ENCODE data around the gene RWDD4.
"Not testable (repeated sequence)": the region's sequence is repeated elsewhere in the genome, so short reads cannot be mapped to it uniquely, and the experiment has no call there.

RWDD4 gene

DNA sequence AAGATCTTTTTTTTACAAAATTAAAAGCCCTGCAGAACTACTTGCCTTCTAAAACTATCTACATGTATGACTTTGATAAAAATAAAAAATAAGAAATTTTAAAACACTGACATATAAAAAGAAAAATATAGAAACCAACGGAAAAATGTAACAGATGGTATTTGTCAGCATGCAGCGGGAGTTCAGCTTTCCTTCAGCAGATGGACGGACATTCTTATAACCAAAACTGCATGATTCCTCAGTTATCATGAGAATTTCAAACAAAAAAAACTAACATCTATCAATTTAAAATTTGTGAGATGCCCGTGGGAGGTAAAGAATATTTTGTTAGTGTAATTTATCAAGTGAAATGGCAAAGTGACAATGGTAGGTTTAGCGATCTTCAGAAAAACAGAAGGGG is 23.2 kb downstream of the RWDD4 start:
- no peak for DNase-seq (ENCODE audit: low read depth)

DNA sequence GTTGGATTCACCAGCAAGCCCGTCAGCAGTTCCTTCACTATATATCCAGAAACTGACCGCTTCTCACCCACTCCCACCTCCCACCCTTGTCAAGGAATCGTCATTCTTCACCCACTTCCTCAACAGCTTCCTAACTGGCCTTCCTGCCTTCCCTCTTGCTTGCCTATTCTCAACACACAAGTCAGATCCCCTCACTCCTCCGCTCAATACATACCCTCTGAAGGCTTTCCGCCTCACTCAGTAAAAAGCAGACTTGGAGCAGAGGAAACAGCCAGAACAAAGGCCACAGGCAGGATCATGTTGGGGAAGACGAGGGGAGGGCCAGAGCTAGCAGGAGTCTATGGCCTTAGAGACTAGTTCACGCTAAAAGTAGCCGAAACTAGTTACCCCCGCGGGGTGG is 23.7 kb downstream of the RWDD4 start:
- no peak for DNase-seq (ENCODE audit: low read depth)

DNA sequence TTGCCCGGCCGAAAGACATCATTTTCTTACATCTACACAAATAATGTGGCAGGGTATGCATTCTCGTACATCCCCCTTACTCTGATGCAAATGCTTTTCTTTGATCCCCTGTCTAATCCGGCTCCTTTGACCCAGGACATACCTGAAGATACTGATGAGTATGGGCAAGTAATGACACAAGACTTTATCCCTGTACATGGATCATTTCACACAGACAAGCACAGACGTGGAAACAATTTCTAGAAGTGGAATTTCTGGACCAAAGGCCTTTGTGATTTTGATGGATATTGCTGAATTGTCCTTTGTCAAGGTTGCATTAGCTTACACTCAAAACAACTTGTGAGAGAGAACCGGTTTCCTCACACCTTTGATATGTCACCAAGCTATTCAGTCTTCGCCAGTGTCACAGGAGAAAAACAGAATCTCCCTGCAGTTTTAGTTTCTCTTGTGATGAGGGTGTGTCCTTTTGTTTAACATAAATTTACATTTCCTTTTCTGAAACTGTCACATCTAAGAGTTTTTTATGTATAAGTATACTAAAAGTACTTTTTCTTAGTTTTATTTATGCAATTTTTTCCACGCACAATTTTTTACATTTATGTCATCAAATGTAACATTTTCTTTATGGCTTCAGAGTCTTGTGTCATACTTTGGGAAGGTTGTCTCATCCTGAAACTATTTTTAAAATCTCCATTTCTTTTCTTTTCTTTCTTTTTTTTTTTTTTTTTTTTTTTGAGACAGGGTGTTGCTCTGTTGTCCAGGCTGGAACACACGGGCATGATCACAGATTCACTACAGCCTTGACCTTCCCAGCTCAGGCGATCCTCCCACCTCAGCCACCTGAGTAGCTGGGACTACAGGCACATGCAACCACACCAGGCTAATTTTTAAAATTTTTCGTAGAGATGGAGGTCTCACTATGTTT is 25.2 kb downstream of the RWDD4 start:
- no peak for DNase-seq (ENCODE audit: low read depth)

DNA sequence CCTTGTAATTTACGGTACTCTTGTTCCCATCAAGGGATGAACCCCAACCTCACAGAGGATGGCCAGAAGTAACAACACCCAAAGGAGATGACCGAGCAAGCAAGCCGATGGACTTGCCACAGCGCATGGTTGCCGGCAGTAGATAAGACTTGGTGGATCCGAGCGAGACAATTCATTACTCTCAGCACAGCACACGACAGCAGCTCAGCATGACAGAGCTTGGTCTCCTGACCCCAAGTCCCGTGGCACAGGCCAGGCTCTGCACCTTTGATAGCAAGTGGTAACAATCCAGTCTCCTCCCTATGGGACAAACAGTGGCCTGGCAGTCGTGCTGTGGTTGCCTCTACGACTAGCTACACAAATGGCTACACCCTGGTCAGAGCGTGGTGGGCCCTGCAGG is 26.3 kb downstream of the RWDD4 start:
- DNase-seq (ENCODE audit: low read depth) = no peak

DNA sequence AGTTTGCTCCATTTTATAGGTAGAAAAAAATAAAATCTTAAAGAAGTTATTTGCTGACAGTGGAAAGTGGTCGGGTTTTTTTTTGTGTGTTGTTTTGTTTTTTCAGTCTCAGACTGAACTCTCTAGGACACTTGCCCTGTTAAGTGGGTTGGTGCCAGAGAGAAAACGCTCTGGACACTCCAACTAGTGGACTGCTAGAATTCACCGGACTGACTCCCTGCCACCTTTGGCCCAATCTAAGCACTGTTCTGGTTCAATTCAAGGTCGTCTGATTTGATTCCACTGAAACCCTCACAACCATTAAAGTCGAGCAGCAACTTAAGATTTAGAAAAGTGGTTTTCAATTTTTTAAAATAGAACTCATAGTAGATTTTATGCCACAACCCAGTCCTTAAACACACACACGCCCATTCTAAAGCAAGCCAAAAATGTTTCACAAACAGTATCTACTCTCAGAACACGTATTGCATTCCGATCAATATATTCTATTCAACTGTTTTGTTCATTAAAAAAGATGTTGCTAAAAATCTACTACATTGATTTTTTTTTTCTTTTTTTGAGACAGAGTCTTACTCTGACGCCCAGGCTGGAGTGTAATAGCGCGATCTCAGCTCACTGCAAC is 27.3 kb downstream of the RWDD4 start:
- no peak for DNase-seq (ENCODE audit: low read depth)

DNA sequence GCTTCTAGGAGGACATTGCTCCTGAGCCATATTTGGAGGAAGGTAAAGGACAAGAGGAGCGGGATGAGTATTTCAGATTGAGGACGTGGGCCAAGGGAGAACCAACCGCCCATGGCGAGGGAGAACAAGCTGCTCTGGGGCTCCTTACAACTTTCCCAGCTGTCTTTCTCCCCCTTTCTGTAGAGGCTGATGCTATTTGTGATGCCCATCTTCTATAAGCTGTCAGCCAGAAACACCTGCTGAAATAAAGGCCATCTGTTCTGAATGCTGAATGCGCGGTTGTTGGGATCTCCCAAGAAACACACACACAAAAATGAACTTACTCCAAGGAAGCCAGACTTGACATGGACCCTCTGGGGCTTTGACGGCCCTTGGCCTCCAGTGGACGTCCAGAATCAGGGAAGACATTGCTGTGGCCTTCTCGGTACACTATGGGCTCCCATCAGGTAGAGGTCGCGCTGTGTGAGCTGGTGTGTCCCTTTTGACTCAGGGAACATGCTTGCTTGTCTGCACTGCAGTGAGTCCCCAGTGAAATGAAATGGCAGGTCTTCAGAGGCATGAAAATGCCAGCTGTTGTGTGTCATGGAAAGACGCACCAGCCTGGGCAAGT is 30.9 kb downstream of the RWDD4 start:
- DNase-seq (ENCODE audit: low read depth) = no peak

DNA sequence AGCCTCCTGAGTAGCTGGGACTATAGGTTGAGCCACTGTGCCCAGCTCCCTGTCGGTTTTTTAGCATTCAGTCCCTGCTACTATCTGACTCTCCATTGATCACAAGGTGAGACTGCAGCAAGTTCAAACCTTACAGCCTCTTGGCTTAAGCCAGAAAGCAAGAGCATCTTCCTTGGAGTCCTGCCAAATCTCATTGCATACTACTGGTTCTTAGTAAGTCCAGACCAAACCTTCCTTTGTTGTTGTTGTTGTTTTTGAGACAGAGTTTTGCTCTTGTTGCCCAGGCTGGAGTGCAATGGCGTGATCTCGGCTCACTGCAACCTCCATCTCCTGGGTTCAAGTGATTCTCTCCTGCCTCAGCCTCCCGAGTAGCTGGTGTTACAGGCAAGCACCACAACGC is 31.7 kb downstream of the RWDD4 start:
- DNase-seq (ENCODE audit: low read depth) = not testable (repeated sequence)

DNA sequence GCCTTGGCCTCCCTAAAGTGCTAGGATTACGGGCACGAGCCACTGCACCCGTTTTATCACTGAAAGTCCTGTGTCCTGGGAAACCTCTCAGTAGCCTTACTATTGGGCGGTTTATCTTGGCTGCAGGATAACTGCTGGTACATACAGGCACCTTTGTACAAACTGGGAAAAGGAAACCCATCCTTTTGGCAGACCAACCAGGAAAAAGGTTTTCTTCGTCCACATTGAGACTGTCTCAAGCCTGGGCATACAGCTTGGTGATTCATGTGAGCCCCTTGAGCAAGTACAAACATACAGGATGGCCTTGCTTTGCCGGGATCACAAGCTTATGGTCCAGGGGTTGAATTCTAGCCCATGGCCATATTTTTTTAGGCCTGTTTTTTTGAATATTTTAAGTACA is 32.8 kb downstream of the RWDD4 start:
- DNase-seq (ENCODE audit: low read depth) = no peak

DNA sequence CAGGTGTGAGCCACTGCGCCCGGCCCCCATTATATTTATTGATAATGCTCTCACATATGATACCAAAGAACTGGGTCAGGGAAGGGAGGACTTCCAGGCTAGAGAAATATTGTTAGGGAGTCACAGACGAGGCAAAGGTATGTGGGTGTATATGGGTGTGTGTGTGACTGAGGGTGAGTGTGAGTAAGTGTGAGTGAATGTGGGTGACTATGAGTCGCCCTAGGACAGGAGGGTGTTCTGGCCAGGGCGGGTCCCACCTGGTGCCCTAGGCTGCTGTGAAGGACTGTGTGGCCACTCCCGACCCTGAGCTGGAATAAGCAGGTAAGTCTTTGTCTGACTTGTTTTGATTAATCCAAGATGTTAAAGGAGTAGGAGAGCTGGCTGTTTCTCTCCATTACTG is 34.4 kb downstream of the RWDD4 start:
- DNase-seq (ENCODE audit: low read depth) = no peak

DNA sequence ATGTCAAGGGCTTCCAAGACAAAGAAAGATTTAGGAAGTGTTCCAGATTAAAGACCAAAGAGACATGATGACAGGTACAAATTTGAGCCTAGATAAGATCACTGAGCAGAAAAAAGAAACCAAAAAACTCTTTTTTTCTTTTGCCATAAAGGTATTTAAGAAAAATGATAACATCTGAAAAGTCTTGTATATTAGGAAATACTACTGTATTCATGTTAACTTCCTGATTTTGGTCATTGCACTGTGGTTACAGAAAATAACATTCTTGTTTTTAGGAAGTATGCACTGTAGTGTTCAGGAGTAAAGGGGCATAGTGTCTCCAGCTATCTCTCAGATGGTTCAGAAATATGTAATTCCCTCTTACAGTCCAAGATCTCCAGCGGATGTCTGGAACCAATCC is 37.1 kb downstream of the RWDD4 start:
- DNase-seq (ENCODE audit: low read depth) = no peak

DNA sequence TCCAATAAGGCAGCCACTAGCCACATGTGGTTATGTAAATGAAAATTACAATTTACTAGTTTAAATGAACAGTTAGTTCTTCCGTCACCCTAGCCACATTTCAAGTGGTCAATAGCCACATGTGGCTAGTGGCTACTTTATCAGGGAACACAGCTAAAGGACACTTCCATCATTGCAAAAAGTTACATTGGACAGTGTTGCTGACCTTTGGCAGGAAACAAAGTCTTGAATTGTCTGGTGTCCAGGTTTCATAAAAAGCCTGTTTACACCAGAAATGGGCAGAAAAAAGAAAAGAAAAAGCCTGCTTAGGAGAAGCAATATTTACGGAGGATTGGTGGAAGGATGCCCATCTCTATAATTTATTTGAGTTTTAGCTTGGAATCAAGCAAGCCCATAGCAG is 38.6 kb downstream of the RWDD4 start:
- DNase-seq (ENCODE audit: low read depth) = no peak

DNA sequence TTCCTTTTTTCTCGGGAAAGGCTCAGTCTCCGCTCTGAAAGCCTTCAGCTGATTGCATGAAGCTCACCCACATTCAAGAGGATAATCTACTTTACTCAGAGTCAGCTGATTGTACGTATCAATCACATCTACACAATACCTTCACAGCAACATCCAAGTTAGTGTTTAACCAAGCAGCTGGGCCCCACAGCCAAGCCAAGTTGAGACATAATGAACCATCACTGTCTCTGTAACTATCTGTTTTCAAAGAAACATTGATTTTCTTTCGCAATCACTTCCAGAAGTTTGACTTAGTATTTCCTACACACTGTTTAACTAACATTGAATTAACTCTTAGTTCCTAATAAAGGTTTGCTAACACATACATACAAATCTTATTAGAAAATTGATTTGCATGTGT is 40.3 kb downstream of the RWDD4 start:
- no peak for DNase-seq (ENCODE audit: low read depth)

DNA sequence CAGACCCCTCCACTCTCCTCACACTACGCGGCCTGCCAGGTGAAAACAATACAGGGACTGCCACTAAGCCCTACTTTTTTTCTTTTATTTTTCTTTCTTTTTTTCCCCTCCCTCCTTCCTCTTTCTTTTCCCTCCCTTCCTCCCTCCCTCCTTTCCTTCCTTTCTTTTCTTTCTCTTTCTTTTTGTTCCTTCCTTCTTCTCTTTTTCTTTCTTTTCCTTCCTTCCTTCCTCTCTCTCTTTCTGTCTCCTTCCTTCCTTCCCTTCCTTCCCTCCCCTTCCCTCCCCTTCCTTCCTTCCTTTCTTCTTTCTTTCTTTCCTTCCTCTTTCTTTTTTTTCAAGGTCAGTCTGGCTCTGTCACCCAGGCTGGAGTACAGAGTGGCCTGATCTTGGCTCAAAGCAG is 41.9 kb downstream of the RWDD4 start:
- DNase-seq (ENCODE audit: low read depth) = no peak

DNA sequence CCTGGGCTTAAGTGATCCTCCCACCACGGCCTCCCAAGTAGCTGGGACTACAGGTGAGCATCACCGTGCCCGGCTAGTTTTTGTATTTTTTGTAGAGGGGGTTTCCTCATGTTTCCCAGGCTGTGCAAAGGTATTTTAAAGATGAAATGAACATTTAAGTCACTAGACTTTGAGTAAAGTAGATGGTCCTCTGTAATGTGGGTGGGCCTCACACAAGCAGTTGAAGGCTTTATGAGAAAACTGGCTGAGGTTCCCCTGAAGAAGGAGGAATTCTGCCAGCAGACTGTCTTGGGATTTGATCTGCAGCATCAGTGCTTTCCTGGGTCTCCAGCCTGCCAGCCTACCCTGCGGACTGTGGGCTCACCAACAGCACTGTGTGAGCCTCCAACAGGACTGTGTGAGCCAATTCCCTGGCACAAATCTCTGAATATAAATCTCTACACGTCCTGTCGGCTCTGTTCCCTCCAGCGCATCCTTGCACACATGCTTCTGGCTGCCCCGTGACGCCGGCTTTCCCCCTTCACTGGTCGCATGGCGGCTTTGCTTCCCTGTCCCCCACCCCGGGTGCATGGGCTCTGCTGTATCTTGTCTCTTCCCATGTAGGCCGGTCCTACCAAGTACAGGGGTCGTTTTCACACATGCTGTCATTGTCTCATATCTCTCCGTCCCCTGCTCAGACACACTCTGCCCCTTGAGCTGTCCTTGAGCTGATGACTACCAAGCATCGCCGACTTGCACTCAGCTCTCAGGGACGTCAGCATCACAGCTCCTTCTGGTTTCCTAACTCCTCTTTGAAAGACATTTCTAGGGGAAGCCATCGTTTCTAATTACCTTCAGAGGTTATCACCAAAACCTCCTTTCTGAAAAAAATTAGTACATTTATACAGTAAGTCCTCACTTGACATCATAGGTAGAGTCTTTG is 46.4 kb downstream of the RWDD4 start:
- no peak for DNase-seq (ENCODE audit: low read depth)

DNA sequence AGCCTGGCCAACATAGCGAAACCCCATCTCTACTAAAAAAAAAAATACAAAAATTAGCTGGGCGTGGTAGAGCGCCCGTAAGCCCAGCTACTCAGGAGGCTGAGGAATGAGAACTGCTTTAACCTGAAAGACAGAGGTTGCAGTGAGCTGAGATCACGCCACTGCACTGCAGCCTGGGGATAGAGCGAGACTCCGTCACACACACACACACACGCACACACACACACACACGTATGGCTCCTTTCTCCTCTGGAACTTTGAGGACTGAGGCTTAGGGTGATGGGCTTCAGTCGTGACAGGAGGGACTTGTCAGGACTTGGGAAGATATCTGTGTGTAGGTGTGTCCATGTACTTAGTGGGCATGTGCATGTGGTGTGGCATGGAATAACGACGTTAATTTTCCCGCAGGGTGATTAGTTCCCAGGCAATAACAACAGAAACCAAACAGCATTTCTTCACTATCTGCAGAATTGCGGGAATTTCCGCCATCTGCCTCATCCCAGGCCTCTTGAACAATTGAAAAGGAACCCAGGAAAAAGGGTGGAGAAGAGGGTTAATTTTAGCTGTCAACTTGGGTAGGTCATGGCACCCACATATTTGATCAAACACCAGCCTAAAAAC is 47.7 kb downstream of the RWDD4 start:
- no peak for DNase-seq (ENCODE audit: low read depth)

DNA sequence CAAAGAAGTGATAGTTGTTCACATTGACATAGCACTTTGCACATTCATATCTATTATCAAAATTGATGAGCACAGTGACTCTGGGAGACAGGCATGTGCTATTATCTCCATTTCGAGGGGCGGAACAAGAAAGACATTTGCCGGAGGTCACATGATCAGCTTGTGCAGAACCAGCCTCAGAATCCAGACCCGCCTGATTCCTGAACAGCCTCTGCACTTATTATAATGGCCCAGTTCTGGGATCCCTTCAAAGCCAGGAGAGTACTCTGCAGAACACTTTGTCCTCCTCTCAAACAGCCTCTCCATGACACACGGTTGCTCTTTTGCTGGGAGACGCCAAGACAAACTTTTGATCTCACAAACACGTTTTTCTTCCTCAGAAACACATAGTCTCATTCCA is 48.4 kb downstream of the RWDD4 start:
- no peak for DNase-seq (ENCODE audit: low read depth)

DNA sequence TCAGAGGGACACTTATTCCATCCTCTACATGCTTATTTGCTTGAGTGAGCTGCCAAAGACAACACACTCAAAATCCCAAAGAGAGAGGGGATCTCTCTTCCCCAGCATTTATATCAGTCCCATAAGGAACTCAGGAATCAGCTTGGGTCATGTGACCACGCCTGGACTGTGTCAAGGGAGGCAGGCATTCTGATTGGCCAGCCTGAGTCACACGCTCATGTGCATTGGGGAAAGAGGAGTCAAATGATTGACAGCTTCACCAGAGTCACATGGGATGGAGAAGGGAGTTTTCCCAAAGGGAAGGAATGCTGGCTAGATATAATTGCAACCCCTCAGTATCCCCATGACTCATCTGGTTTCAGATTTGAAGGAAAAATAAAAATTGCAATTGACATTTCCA is 49.0 kb downstream of the RWDD4 start:
- DNase-seq (ENCODE audit: low read depth) = no peak

DNA sequence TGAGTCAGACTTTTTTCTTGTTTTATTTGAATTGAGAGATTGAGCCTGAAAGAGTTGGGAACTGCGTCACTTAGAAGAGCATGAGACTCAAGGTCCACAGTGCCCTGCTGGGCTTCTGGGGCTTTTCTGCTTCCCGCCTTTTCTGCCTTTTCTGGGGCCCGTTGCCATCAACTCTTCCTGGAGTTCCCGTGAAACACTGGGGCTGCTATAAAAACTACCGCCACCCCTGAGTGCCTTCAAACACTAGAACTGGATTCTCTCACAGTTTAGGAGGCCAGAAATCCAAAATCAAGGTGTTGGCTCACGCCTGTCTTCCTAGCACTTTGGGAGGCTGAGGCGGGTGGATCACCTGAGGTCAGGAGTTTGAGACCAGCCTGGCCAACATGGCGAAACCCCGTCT is 49.8 kb downstream of the RWDD4 start:
- no peak for DNase-seq (ENCODE audit: low read depth)

DNA sequence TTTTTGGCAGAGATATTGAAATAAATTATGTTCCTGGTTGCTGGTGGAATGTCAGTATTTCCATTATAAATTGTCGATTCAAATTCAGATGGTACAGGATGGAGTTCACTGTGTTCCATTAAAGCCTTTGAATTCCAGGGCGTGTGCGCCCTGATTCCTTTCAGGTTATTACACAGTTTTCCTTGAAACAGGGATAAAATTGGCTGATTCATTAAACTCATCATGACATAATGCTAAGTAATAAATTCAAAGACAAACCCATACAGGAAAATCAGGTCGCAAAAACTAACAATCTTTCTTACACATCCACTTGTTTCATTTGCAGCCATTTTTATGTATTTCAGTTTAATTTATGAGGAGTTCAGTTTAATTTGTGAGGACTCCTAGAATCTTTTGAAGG is 51.1 kb downstream of the RWDD4 start:
- DNase-seq (ENCODE audit: low read depth) = no peak

DNA sequence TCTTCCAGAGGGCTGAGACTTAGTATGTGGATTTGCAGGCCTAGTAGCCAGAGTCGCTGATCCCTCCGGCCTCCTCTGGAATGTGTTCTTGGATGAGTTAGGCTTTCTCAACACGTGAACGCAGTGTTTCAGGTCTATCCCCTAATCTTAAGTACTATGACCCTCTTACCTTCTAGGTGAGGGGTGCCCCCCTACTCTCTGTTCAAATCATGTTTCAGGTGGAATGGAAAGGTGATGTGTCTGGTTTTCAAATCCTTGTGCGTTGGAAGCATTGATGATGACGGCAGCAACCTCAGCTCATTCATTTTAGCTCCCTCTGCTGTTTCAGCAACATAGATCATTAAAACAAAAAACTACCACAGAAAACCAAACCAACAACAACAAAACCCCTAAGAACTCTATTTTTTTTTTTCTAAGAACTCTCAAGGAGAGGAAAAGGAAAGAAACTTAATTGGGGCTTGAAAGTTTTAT is 56.4 kb downstream of the RWDD4 start:
- DNase-seq (ENCODE audit: low read depth) = no peak

DNA sequence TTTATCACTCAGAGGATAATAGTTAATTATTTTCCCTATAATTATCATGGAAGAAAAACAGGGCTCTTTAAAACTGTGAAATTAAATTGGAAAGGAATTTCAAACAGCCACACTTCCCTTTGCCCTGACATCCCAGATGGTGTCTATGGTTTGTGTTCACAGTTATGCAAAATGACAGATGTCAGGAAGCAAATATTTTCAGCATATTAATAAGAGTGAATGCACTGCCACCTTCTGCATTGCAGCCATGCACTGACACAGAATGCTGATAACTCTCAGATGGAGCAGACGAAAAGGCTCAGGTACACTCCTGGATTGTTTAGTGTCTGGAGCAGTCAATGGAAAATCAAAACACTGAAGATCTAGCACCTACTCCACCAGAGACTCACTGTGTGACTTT is 57.6 kb downstream of the RWDD4 start:
- no peak for DNase-seq (ENCODE audit: low read depth)

Measured in activated T-cell treated with anti-CD3 and anti-CD28 coated beads for 1 hour (primary cell).